ENCODE measurements around the gene ZFAND3. TPM values are rescaled to one million over a fixed set of nuclear protein-coding genes. Genes with fewer than 3 reads are reported as not detected.

The ZFAND3 gene
- polyA plus RNA-seq, 1 donor (not counting 4 experiments of a cell fraction or from before 2014, with no cell fraction given) = 19.6 TPM

- no peak for DNase-seq (ENCODE audit: low read depth, low spot score)
- H3K9me3 ChIP-seq (ENCODE audit: control insufficient read depth, low read depth, low read length) = no peaks in the 10 kb centered on the region
- H3K27ac ChIP-seq (ENCODE audit: control insufficient read depth, insufficient read depth, low read length) = no peak overlapping the region
Measured at GRCh38 chr6:38080889-38081288, 261.4 kb downstream of the ZFAND3 start.

GRCh38 chr6:38085031-38085430, 265.5 kb downstream of the ZFAND3 start:
- Histone ChIP-seq H3K36me3 (ENCODE audit: control insufficient read depth in 2 of 2, extremely low read depth in 1 of 2, insufficient read depth in 2 of 2, low read length in 2 of 2) (peaks cover 5 to 6% of the 10 kb centered on the region in 2 experiments), H3K4me3 (ENCODE audit: control insufficient read depth in 2 of 3, extremely low read depth in 1 of 3, insufficient read depth in 2 of 3, low read depth in 1 of 3, low read length in 3 of 3) (no peak overlapping the region), H3K4me2 (ENCODE audit: control insufficient read depth, extremely low read depth, insufficient read depth, low read depth, low read length) (no peak overlapping the region), H4K20me1 (ENCODE audit: control insufficient read depth, extremely low read depth, insufficient read depth, low read length) (no peaks in the 10 kb centered on the region), H3K27me3 (ENCODE audit: control insufficient read depth, extremely low read depth, insufficient read depth, low read length) (no peaks in the 10 kb centered on the region), H3K9me3 (ENCODE audit: control insufficient read depth, low read depth, low read length) (no peaks in the 10 kb centered on the region), H3K9me1 (ENCODE audit: control insufficient read depth, extremely low read depth, insufficient read depth, low read length) (no peaks in the 10 kb centered on the region), H3K27ac (ENCODE audit: control insufficient read depth, insufficient read depth, low read length) (no peak overlapping the region), H3K9ac (ENCODE audit: control insufficient read depth, extremely low read depth, insufficient read depth, low read length) (no peak overlapping the region), H2AFZ (ENCODE audit: control insufficient read depth, low read length) (no peak overlapping the region), H3K4me1 (ENCODE audit: control insufficient read depth, extremely low read depth, insufficient read depth, low read length) (peaks cover 3% of the 10 kb centered on the region), H3K79me2 (ENCODE audit: control insufficient read depth, insufficient read depth, low read length) (peaks cover 3% of the 10 kb centered on the region)
- no peak for DNase-seq (ENCODE audit: low read depth, low spot score)
- no peak for TF ChIP-seq CTCF (optimal IDR thresholded peaks at IDR 0.05 in 1 of 3, IDR thresholded peaks at IDR 0.05 in 1 of 3, conservative IDR thresholded peaks at IDR 0.05 in 1 of 3; ENCODE audit: extremely low read depth in 1 of 3, insufficient read depth in 2 of 3, low read length in 3 of 3)
- no peak for TF ChIP-seq EZH2 (IDR thresholded peaks at IDR 0.05; ENCODE audit: low read length)
- no peak for FAIRE-seq
- dilution Hi-C loops (cut with MboI; ENCODE audit: extremely low pct_ligation_motif_present, low sequenced_read_pairs) = no loop called here

More at GRCh38 chr6:38080889-38081288, 261.4 kb downstream of the ZFAND3 start:
- H3K4me3 ChIP-seq (ENCODE audit: control insufficient read depth in 2 of 3, extremely low read depth in 1 of 3, insufficient read depth in 2 of 3, low read depth in 1 of 3, low read length in 3 of 3) = no peak overlapping the region
- peaks cover 3% of the 10 kb centered on the region for H3K4me1 ChIP-seq (ENCODE audit: control insufficient read depth, extremely low read depth, insufficient read depth, low read length)
- no peak overlapping the region for H3K9ac ChIP-seq (ENCODE audit: control insufficient read depth, extremely low read depth, insufficient read depth, low read length)
- TF ChIP-seq CTCF (optimal IDR thresholded peaks at IDR 0.05 in 1 of 3, IDR thresholded peaks at IDR 0.05 in 1 of 3, conservative IDR thresholded peaks at IDR 0.05 in 1 of 3; ENCODE audit: extremely low read depth in 1 of 3, insufficient read depth in 2 of 3, low read length in 3 of 3) = no peak
- no peak for TF ChIP-seq EZH2 (IDR thresholded peaks at IDR 0.05; ENCODE audit: low read length)
- H3K9me1 ChIP-seq (ENCODE audit: control insufficient read depth, extremely low read depth, insufficient read depth, low read length) = no peaks in the 10 kb centered on the region
- peaks cover 6 to 7% of the 10 kb centered on the region in 2 experiments for H3K36me3 ChIP-seq (ENCODE audit: control insufficient read depth in 2 of 2, extremely low read depth in 1 of 2, insufficient read depth in 2 of 2, low read length in 2 of 2)
- no peak overlapping the region for H2AFZ ChIP-seq (ENCODE audit: control insufficient read depth, low read length)
- FAIRE-seq = no peak
- dilution Hi-C loops (cut with MboI; ENCODE audit: extremely low pct_ligation_motif_present, low sequenced_read_pairs) = no loop called here
- H3K79me2 ChIP-seq (ENCODE audit: control insufficient read depth, insufficient read depth, low read length) = peaks cover 3% of the 10 kb centered on the region
- H3K27me3 ChIP-seq (ENCODE audit: control insufficient read depth, extremely low read depth, insufficient read depth, low read length) = no peaks in the 10 kb centered on the region
- no peak overlapping the region for H3K4me2 ChIP-seq (ENCODE audit: control insufficient read depth, extremely low read depth, insufficient read depth, low read depth, low read length)
- no peaks in the 10 kb centered on the region for H4K20me1 ChIP-seq (ENCODE audit: control insufficient read depth, extremely low read depth, insufficient read depth, low read length)

Data from keratinocyte (primary cell).